Measurements from ENCODE around the gene BCL2L11. TPM values are rescaled to one million over a fixed set of nuclear protein-coding genes. Genes with fewer than 3 reads are reported as not detected.

BCL2L11 gene
- total RNA-seq, 1 donor from 2014 or later = 19.3 TPM

GRCh38 chr2:111173338-111173737 lies 52.6 kb downstream of the BCL2L11 start:
- Histone ChIP-seq H3K4me2 (ENCODE audit: low read length) (no peak overlapping the region), H3K4me1 (ENCODE audit: insufficient read depth, low read length) (peaks cover 4% of the 10 kb centered on the region), H3K36me3 (ENCODE audit: insufficient read depth, low read length) (no peaks in the 10 kb centered on the region), H2AFZ (ENCODE audit: low read depth, low read length) (no peak overlapping the region), H3K79me2 (ENCODE audit: insufficient read depth, low read length) (no peaks in the 10 kb centered on the region), H3K9me3 (ENCODE audit: insufficient read depth, low read depth, low read length) (no peaks in the 10 kb centered on the region), H3K27ac (ENCODE audit: low read depth, low read length) (no peak overlapping the region), H3K4me3 (ENCODE audit: insufficient read depth, low read depth, low read length) (no peak overlapping the region), H4K20me1 (ENCODE audit: insufficient read depth, low read length) (no peaks in the 10 kb centered on the region), H3K9ac (ENCODE audit: low read length) (no peak overlapping the region), H3K27me3 (ENCODE audit: insufficient read depth, low read length) (peaks cover 1% of the 10 kb centered on the region)
- H3K9me3 Mint-ChIP-seq (ENCODE audit: unreplicated experiment) = no peaks in the 10 kb centered on the region
- H3K4me3 Mint-ChIP-seq (ENCODE audit: unreplicated experiment) = no peak overlapping the region
- H3K27ac Mint-ChIP-seq (ENCODE audit: unreplicated experiment) = no peak overlapping the region
- H3K27me3 Mint-ChIP-seq (ENCODE audit: low read depth, unreplicated experiment) = peaks cover 11% of the 10 kb centered on the region
- DNase-seq (ENCODE audit: low read depth) (no peak), FAIRE-seq (no peak)
- peaks cover 3% of the 10 kb centered on the region for H3K36me3 Mint-ChIP-seq (ENCODE audit: low read depth, unreplicated experiment)
- H3K4me1 Mint-ChIP-seq (ENCODE audit: low read depth, unreplicated experiment) = peaks cover 23% of the 10 kb centered on the region
- no peak for TF ChIP-seq EZH2 (IDR thresholded peaks at IDR 0.05; ENCODE audit: insufficient read depth, low read length)
- no peak for TF ChIP-seq CTCF (IDR thresholded peaks at IDR 0.05; ENCODE audit: insufficient read depth, low read depth, low read length)

GRCh38 chr2:111173856-111174255 lies 53.1 kb downstream of the BCL2L11 start:
- no peak overlapping the region for H3K4me2 ChIP-seq (ENCODE audit: low read length)
- Mint-ChIP-seq H3K27me3 (ENCODE audit: low read depth, unreplicated experiment) (peaks cover 11% of the 10 kb centered on the region), H3K36me3 (ENCODE audit: low read depth, unreplicated experiment) (peaks cover 3% of the 10 kb centered on the region), H3K4me3 (ENCODE audit: unreplicated experiment) (no peak overlapping the region), H3K27ac (ENCODE audit: unreplicated experiment) (no peak overlapping the region), H3K9me3 (ENCODE audit: unreplicated experiment) (no peaks in the 10 kb centered on the region), H3K4me1 (ENCODE audit: low read depth, unreplicated experiment) (peaks cover 18% of the 10 kb centered on the region)
- H3K79me2 ChIP-seq (ENCODE audit: insufficient read depth, low read length) = no peaks in the 10 kb centered on the region
- no peak overlapping the region for H3K4me3 ChIP-seq (ENCODE audit: insufficient read depth, low read depth, low read length)
- H3K4me1 ChIP-seq (ENCODE audit: insufficient read depth, low read length) = peaks cover 4% of the 10 kb centered on the region
- H3K27ac ChIP-seq (ENCODE audit: low read depth, low read length) = no peak overlapping the region
- no peaks in the 10 kb centered on the region for H3K9me3 ChIP-seq (ENCODE audit: insufficient read depth, low read depth, low read length)
- no peak for FAIRE-seq
- no peak overlapping the region for H3K9ac ChIP-seq (ENCODE audit: low read length)
- no peaks in the 10 kb centered on the region for H3K36me3 ChIP-seq (ENCODE audit: insufficient read depth, low read length)
- H2AFZ ChIP-seq (ENCODE audit: low read depth, low read length) = no peak overlapping the region
- H4K20me1 ChIP-seq (ENCODE audit: insufficient read depth, low read length) = no peaks in the 10 kb centered on the region
- no peak for DNase-seq (ENCODE audit: low read depth)
- peaks cover 3% of the 10 kb centered on the region for H3K27me3 ChIP-seq (ENCODE audit: insufficient read depth, low read length)
- TF ChIP-seq CTCF (IDR thresholded peaks at IDR 0.05; ENCODE audit: insufficient read depth, low read depth, low read length) (no peak), EZH2 (IDR thresholded peaks at IDR 0.05; ENCODE audit: insufficient read depth, low read length) (no peak)

GRCh38 chr2:111175615-111176014 lies 54.9 kb downstream of the BCL2L11 start:
- Histone ChIP-seq H4K20me1 (ENCODE audit: insufficient read depth, low read length) (no peaks in the 10 kb centered on the region), H3K9me3 (ENCODE audit: insufficient read depth, low read depth, low read length) (no peaks in the 10 kb centered on the region), H3K27me3 (ENCODE audit: insufficient read depth, low read length) (peaks cover 3% of the 10 kb centered on the region), H3K4me3 (ENCODE audit: insufficient read depth, low read depth, low read length) (no peak overlapping the region), H3K9ac (ENCODE audit: low read length) (no peak overlapping the region), H3K36me3 (ENCODE audit: insufficient read depth, low read length) (no peaks in the 10 kb centered on the region), H3K27ac (ENCODE audit: low read depth, low read length) (no peak overlapping the region), H3K79me2 (ENCODE audit: insufficient read depth, low read length) (no peaks in the 10 kb centered on the region), H3K4me1 (ENCODE audit: insufficient read depth, low read length) (peaks cover 9% of the 10 kb centered on the region), H2AFZ (ENCODE audit: low read depth, low read length) (no peak overlapping the region), H3K4me2 (ENCODE audit: low read length) (no peak overlapping the region)
- peaks cover 11% of the 10 kb centered on the region for H3K27me3 Mint-ChIP-seq (ENCODE audit: low read depth, unreplicated experiment)
- H3K4me1 Mint-ChIP-seq (ENCODE audit: low read depth, unreplicated experiment) = peaks cover 19% of the 10 kb centered on the region
- no peak for FAIRE-seq
- peaks cover 3% of the 10 kb centered on the region for H3K36me3 Mint-ChIP-seq (ENCODE audit: low read depth, unreplicated experiment)
- no peak for TF ChIP-seq EZH2 (IDR thresholded peaks at IDR 0.05; ENCODE audit: insufficient read depth, low read length)
- H3K27ac Mint-ChIP-seq (ENCODE audit: unreplicated experiment) = no peak overlapping the region
- no peaks in the 10 kb centered on the region for H3K9me3 Mint-ChIP-seq (ENCODE audit: unreplicated experiment)
- no peak for DNase-seq (ENCODE audit: low read depth)
- no peak overlapping the region for H3K4me3 Mint-ChIP-seq (ENCODE audit: unreplicated experiment)

All from astrocyte (in vitro differentiated cells and primary cell).